COLO668 (cell line): Measurements from ENCODE around the gene PKNOX1.
"Not testable (repeated sequence)": the region's sequence is repeated elsewhere in the genome, so short reads cannot be mapped to it uniquely, and the experiment has no call there.

ENCODE experiments used
- DNase-seq: peaks from one replicate; lab custom pipeline; 2025; ENCODE audit not compliant: unreplicated experiment; lab: John Stamatoyannopoulos, UW

The PKNOX1 gene, protein sequence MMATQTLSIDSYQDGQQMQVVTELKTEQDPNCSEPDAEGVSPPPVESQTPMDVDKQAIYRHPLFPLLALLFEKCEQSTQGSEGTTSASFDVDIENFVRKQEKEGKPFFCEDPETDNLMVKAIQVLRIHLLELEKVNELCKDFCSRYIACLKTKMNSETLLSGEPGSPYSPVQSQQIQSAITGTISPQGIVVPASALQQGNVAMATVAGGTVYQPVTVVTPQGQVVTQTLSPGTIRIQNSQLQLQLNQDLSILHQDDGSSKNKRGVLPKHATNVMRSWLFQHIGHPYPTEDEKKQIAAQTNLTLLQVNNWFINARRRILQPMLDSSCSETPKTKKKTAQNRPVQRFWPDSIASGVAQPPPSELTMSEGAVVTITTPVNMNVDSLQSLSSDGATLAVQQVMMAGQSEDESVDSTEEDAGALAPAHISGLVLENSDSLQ

DNA sequence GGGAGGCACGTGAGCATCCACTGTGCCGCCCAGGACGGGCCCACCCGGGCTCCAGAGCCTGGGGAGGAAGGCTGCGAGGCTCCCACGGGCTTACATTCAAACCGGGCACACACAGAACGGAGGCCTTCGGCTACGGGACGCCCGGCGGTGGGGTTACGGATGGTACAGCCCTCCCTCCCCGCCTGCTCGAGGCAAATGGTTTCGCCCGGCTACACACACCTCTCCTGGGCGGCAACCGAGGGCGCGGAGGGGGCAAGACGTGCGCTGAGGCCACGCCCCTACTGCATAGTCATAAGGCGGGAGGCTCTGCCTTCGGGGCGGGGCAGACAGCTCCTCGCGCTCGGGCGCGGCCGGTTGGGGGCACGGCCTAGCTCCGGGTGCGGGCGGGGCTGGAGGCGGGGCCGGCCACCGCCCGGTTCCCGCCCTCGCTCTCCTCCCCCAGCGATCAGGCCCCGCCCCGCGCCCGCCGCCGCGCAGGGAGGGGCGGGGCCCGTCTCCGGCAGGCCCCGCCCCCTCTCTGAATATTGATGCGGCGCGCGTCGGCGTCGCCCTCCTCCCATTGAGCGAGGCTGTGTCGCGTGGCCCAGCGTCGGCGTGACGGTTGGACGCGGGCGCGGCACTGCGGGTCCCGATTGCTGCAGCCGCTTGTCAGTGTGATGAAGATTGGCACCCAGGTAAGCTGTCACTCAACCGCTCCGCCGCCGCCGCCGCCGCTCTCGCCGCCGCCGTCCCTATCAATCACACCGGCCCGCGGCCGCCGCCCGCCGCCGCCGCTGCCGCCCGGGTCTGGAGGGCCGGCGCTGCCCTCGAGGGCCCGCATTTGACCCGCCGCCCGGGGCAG is at the start of gene PKNOX1:
Gene PKNOX1 (plus strand): TSS at position 572 of the 841 bp plus-strand sequence. CDS start 29,820 bp downstream, outside the sequence.
- peak; percentile 100 for DNase-seq

DNA sequence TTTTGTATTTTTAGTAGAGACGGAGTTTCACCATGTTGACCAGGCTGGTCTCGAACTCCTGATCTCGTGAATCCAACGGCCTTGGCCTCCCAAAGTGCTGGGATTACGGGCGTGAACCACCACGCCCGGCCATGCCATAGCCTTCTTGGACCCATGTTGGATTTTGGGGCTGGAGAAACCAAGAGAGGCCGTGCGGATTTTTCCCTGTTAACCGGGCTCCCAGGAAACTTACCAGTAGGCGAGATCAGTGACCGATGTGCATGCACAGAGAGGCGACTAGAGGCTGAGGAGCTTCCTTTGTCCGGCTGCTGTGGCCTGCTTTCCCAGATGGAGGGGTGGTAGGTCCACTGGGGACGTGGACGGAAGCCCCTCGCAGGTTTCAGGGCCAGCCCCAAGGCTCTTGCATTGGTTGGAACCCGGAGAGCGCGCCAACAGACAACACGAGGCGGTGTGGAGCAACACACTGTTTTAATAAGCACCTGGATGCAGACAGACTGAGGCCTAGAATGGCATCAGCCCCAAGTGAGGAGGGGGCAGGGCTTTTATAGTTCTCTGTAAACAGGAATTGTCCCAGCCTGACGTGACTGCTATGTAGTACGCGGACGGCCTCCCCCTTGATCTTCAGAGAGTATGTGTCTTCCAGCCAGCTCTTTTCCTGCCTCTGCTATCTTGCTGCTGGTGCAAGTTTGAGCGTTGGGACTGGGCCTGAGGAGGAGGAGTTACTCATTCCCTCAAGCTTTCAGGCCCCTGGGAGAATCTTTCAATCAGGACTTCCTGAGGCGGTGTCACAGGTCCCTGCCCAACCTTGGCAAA is 49.0 kb upstream of the PKNOX1 start, which contains the start of gene ERVH48-1:
Gene ERVH48-1 (minus strand): TSS at position 517 of the 813 bp plus-strand sequence. CDS start 6,624 bp downstream, outside the sequence.
- no peak for DNase-seq

DNA sequence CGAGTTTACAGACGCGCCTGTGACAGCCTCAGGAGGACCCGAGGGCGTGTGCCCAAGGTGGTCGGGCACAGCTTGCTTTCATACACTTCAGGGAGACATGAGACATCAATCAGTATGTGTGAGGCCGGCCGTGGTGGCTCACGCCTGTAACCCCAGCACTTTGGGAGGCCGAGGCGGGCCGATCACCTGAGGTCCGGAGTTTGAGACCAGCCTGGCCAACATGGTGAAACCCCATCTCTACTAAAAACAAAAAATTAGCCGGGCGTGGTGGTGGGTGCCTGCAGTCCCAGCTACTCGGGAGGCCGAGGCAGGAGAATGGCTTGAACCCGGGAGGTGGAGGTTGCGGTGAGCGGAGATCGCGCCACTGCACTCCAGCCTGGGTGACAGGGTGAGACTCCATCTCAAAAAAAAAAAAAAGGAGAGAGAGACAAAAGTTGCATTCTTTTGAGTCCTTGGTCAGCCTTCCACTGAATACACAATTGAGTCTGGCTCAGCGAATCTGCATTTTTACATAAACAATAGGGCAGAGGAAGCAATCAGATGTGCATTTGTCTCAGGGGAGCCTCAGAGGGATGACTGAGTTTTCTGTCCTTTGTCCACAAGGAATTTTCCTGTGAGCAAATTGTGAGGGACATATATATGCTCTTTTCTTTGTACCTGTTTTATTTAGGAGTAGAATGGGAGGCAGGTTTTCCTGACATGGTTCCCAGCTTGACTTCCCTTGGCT is 46.7 kb upstream of the PKNOX1 start:
- not testable (repeated sequence) for DNase-seq

DNA sequence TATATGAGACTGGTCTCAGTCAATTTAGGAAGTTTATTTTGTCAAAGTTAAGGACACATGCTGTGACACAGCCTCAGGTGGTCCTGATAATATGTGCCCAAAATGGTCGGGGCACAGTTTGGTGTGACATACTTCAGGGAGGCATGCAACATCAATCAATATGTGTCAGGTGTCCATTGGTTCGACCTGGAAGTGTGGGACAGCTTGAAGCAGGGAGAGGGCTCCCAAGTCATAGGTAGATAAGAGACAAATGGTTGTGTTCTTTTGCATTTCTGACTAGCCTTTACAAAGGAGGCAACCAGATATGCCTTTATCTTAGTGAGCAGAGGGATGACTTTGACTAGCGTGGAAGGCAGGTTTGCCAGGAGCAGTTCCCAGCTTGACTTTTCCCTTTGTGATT is 44.4 kb upstream of the PKNOX1 start:
- no peak for DNase-seq

DNA sequence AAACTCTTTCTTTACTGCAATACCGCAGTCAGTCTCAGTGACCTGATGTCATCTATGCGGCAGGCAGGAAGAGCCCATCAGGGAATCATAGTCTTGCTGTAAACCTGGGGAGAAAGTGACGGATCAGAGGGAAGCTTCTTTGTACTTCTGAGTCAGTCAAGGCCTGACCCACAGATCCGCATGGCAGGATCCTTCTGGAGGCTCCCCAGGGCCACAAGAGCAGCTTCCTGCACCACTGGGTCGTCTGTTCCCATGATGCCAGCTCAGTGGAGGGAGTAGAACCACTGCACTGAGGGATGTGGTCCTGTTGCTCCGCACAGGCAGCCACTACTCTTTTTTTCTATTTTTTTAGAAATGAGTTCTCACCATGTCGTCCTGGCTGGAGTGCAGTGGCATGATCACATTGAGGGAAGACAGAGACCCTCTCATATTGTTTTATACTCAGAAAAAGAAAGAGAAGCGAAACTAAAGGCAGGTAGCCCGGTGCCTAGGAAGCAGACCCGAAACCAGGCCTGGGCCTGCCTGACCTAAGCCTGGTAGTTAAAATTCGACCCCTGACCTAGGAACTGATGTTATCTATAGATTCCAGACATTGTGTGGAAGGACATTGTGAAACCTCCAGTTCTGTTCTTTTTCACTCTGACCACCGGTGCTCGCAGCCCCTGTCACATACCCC is 42.7 kb upstream of the PKNOX1 start:
- no peak for DNase-seq

DNA sequence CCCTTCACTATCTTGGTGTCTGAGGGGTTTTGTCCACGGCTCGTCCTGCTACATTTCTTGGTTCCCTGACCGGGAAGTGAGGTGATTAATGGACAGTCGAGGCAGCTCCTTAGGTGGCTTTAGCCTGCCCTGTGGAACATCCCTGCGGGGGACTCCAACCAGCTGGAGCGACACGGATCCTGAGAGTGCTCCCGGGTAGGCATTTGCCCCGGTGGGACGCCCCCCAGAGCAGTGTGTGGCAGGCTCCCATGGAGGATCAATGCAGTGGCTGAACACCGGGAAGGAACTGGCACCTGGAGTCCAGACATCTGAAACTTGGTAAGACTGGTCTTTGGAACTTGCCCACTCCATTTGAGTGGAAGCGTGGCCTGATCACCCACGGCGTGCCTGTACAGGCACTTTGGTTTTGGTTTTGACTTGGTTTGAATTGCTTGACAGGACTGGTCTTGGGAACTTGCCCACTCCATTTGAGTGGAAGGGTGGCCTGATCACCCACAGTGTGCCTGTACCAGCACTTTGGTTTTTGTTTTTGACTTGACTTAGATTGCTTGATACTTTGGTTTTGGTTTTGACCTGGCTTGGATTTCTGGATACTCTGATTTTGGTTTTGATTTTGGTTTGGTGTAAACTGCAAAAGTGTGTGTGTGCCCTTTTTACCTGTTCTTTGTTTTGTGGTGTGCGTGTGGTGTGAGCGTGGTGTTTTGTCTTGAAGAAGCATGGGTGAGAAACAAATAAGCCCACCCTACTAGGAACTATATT is 41.8 kb upstream of the PKNOX1 start:
- DNase-seq = not testable (repeated sequence)

DNA sequence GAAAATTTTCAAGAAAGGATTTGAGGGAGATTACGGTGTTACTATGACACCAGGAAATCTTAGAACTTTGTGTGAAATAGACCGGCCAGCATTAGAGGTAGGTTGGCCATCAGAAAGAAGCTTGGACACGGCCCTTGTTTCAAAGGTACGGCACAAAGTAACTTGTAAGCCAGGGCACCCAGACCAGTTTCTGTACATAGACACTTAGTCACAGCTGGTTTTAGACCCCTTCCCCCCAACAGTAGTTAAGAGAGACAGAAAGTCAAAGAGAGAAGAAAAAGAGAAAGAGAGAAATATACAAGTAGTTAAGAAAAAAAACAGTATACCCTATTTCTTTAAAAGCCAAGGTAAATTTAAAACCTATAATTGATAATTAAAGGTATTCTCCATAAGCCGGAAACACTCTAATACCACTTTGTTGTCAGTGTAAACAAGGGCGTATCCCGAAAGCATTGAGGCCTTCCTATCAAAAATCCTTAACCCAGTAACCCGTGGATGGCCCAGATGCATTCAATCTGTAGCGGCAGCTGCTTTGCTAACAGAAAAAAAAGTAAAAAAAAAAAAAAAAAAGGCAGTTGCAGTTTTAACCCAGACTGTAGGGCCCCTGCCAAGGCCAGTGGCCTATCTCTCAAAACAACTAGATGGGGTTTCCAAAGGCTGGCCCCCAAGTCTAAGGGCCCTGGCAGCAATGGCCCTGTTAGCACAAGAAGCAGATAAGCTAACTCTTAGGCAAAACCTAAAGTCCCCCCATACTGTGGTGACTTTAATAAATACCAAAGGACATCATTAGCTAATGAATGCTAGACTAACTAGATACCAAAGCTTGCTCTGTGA is 41.0 kb upstream of the PKNOX1 start:
- DNase-seq = peak; percentile 44

DNA sequence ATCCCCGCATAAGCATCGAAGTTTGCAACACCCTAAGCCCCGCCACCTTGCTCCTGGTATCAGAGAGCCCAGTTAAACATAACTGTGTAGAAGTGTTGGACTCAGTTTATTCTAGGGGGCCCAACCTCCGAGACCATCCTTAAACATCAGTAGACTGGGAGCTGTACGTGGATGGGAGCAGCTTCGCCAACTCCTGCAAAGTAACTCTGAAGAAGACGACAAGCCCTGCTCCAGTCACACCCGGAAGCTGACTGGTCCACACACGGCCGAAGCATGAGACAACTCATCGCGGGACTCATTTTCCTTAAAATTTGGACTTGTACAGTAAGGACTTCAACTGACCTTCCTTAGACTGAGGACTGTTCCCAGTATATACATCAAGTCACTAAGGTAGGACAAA is 40.4 kb upstream of the PKNOX1 start:
- not testable (repeated sequence) for DNase-seq

DNA sequence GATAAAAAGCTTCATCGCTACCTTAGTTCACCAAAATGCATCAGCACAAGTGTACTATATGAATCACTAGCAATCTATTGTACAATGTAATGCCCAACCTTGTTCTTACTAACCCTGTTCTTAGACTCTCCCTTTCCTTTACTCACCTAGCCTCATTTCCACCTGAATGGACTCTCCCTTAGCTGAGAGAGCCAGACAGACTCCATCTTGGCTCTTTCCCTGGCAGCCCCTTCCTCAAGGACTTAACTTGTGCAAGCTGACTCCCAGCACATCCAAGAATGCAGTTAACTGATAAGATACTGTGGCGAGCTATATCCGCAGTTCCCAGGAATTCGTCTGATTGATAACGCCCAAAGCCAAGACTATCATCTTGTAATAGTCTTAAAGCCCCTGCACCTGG is 38.0 kb upstream of the PKNOX1 start:
- not testable (repeated sequence) for DNase-seq

DNA sequence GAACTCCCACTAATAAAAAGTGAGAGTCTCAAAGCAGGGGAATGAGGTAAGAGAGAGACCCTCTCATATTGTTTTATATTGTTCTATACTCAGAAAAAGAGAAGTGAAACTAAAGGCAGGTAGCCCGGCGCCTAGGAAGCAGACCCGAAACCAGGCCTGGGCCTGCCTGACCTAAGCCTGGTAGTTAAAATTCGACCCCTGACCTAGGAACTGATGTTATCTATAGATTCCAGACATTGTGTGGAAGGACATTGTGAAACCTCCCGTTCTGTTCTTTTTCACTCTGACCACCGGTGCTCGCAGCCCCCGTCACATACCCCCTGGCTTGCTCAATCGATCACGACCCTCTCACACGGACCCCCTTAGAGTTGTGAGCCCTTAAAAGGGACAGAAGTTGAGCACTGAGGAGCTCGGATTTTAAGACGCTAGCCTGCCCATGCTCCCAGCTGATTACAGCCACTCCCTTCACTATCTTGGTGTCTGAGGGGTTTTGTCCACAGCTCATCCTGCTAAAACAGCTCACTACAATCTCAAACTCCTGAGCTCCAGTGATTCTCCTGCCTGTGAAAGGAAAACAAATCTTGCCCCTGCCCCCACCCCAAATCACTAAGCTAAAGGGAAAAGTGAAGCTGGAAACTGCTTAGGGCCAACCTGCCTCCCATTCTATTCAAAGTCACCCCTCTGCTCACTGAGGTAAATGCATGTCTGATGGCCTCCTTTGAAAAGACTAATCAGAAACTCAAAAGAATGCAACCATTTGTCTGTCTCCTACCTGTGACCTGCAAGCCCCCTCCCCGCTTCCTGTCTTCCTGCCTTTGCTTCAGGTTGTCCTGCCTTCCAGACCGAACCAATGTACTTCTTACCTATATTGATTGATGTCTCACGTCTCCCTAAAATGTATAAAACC is 37.1 kb upstream of the PKNOX1 start:
- not testable (repeated sequence) for DNase-seq

DNA sequence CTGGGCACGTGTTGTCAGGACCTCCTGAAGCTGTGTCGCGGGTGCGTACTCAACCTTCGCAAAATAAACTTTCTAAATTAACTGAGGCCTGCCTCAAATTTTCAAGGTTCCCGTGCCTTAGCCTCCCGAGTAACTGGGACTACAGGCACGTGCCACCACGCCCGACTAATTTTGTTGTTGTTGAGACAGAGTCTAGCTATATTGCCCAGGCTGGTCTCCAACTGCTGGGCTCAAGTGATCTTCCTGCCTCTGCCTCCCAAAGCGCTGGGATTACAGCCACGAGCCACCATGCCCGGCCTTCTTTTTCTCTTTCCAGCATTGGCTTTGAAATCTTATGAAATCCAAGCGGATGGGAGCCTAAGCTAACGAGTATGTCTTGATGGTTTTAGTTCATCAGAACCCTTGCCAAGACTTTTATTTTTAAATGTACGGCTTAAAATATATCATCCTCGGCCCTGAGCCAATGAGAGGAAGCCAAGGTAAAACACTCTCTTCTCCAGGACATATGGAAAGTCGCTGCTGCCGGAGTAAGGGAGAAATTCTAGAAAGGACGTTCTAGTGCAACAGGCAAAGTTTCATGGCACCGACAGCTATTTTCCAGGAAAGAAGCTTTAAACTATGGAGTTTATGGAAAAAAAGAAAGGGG is 36.3 kb upstream of the PKNOX1 start:
- no peak for DNase-seq

DNA sequence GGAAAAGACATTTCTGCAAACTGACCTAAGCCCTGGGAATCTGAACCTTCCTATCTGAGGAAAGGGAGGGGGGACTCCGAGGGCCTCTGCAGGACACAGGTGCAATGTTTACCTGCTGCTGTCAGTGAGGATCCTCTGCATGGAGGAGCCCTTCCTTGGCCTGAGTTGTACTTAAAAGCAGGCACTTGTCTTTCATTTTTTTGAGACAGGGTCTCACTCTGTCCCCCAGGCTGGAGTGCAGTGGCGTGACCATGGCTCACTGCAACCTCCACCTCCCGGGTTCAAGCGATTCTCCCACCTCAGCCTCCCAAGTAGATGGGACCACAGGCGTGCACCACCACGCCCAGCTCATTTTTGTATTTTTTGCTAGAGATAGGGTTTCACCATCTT is 35.8 kb upstream of the PKNOX1 start:
- DNase-seq = not testable (repeated sequence)

DNA sequence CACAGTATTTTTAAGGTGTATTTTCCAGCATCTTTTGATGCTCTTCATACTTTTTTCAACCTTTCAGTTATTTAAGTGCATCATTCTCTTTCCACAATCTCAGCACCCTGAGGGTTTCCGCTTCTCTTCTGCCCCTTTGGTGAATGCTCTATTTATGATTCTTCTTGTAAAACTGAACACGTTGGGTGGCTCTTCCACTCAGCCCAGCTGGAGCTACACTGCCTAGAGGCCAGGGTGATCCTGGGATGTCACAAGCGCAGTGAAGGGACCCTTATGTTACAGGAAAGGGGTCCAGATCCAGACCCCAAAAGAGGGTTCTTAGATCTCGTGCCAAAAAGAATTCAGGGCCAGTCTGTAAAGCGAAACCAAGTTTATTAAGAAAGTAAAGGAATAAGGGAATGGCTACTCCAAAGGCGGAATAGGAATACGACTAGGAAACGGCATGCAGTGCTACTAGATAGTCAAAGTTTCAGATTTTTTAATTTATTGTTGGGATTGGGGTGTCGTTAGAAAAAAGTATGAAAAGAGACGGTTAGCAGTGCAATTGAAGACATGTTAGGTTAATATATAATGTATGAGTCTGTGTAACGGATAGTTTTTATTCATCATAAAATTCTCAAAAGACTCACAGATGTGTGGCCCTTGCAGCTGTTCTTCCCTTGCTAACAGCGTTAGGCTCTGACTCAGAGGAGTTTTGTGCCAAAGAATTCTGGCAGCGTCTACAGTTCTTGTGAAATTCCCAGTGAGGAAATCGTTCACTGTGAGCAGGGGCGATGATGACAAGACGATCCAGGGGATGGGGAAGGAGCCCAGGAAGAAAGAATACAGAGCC is 34.6 kb upstream of the PKNOX1 start:
- no peak for DNase-seq

DNA sequence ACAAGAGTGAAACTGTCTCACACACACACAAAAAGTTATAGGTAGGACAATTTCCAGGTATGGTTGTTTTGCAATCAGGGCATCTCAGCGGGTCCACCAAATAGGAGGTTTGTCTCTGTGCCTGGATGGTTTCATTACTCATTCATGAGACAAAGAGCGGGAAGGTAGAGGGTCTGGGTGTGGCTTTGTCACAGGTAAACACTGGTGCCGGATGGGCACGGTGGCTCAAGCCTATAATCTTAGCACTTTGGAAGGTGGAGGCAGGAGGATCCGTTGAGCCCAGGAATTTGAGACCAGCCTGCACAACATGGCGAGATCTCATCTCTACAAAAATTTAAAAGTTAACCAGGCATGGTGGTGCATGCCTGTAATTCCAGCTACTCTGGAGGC is 32.7 kb upstream of the PKNOX1 start:
- peak; percentile 33 for DNase-seq

DNA sequence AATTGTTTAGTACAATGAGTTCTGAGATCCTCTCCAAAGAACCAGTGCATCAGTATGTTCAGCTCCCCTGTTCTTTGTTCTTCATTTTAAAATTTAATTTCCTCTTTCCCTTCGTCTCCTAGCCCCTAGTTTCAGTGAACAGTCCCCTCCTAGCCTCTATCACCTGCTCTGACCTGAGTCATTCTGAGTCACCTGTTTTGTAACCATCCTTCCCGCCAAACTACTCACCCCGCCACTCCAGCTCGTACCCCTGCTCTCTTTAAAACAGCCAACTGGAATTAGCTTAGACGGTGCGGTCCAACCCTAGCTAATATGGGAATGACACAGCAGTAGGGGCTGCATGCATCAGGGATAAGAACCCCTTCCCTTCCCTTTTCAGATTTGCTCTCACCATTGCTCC is 32.1 kb upstream of the PKNOX1 start:
- DNase-seq = no peak
